K562 (cell line): ENCODE data around the gene OBSCN. TPM values are rescaled to one million over a fixed set of nuclear protein-coding genes. Genes with fewer than 3 reads are reported as not detected.

ENCODE experiments used
- ATAC-seq: fragments of 200-7000 bp; cut with Tn5 transposase; 3 replicates; pipeline ENCODE4 v1.9.1; 2020; ENCODE audit warnings: moderate library complexity
- BruUV-seq: library from RNA; stranded (reverse); fragments of 400-500 nt; replicated peaks from 2 replicates; lab custom pipeline; 2021; lab: Mats Ljungman, UMichigan
- CTCF ChIA-PET: fragments of 300-600 bp; formaldehyde crosslinking; extraction: SDS; loops from one replicate; lab custom pipeline; 2021; ENCODE audit warnings: low intra/inter-chr PET ratio; lab: Yijun Ruan, JAX
- POLR2A ChIA-PET: fragments of 300-600, 350-650 bp; sonication (Branson Sonifier 250); formaldehyde crosslinking; extraction: SDS; loops from one replicate; lab custom pipeline; 2021; ENCODE audit warnings: antibody characterized with exemption, inconsistent platforms; lab: Yijun Ruan, JAX
- DNase-seq, 4 experiments: peaks; one replicate each; pipeline versions ENCODE4 v3.0.0 to v3.0.0-alpha.2; 2011 to 2018; ENCODE audit warnings: low spot score in 3 of 4, mixed read lengths in 3 of 4; ENCODE audit errors: extremely low read depth in 1 of 4
- FAIRE-seq: peaks from 2 replicates; lab custom pipeline; 2011; peaks lifted over from hg19 to GRCh38; lab: Jason Lieb, UNC
- H2AFZ ChIP-seq: 2 replicates; pipeline ENCODE4 v1.6.0; 2011; ENCODE audit warnings: low read depth, low read length, control low read depth, inconsistent platforms
- H3K27ac ChIP-seq: fragments of 200-600 bp; 3 replicates; pipeline ENCODE4 v1.8.0; 2011; ENCODE audit warnings: low read depth, mild to moderate bottlenecking, control low read depth, inconsistent platforms, low read length, moderate library complexity, mixed read lengths; ENCODE audit errors: extremely low read depth
- H3K27me3 ChIP-seq, 2 experiments: fragments of 300-600 bp in 1 of 2; 2 replicates in 1 of 2; 3 replicates in 1 of 2; pipeline versions ENCODE4 v1.6.0 to v1.8.0; 2011; ENCODE audit warnings: inconsistent platforms in 2 of 2, low read length in 2 of 2, mild to moderate bottlenecking in 1 of 2, mixed read lengths in 1 of 2, moderate library complexity in 1 of 2; ENCODE audit not compliant: control insufficient read depth in 2 of 2, insufficient read depth in 2 of 2
- H3K36me3 ChIP-seq: fragments of 300-600 bp; 3 replicates; pipeline ENCODE4 v1.8.0; 2011; ENCODE audit warnings: mild to moderate bottlenecking, low read length, inconsistent platforms; ENCODE audit not compliant: control insufficient read depth, insufficient read depth
- H3K4me1 ChIP-seq, 2 experiments: fragments of 200-600 bp in 1 of 2; replicated peaks in 1 of 2; 2 replicates in 1 of 2; 3 replicates in 1 of 2; pipeline versions ENCODE4 v1.5.1 to v1.8.0; 2011; ENCODE audit warnings: inconsistent platforms in 2 of 2, low read length in 2 of 2, mild to moderate bottlenecking in 1 of 2, mixed read lengths in 1 of 2, moderate library complexity in 1 of 2; ENCODE audit not compliant: control insufficient read depth in 2 of 2, insufficient read depth in 2 of 2
- H3K4me2 ChIP-seq: 2 replicates; pipeline ENCODE4 v1.6.1; 2011; ENCODE audit warnings: low read length, control low read depth, inconsistent platforms, mixed read lengths; ENCODE audit not compliant: insufficient read depth
- H3K4me3 ChIP-seq: fragments of 200-600 bp; sonication (generic), shearing (Covaris generic); 2 replicates; pipeline ENCODE4 v1.5.1; 2016; ENCODE audit warnings: control low read depth, inconsistent platforms
- H3K79me2 ChIP-seq: fragments of 200-600 bp; 3 replicates; pipeline ENCODE4 v1.8.0; 2011; ENCODE audit warnings: low read length, inconsistent platforms; ENCODE audit not compliant: control insufficient read depth, insufficient read depth
- H3K9ac ChIP-seq, 2 experiments: 2 replicates each; pipeline versions ENCODE4 v1.6.0 to v1.6.1; 2011; ENCODE audit warnings: low read depth in 2 of 2, low read length in 2 of 2, control low read depth in 1 of 2, inconsistent platforms in 1 of 2, mild to moderate bottlenecking in 1 of 2, mixed read lengths in 1 of 2; ENCODE audit not compliant: insufficient read depth in 1 of 2
- H3K9me1 ChIP-seq: one replicate; pipeline ENCODE4 v1.6.0; 2011; ENCODE audit warnings: inconsistent platforms, mild to moderate bottlenecking, low read length, moderate library complexity; ENCODE audit not compliant: control insufficient read depth, insufficient read depth
- H3K9me3 ChIP-seq: replicated peaks from 2 replicates; pipeline ENCODE4 v1.5.1; 2011; ENCODE audit warnings: low read depth, low read length, inconsistent platforms; ENCODE audit not compliant: control insufficient read depth, insufficient read depth
- H4K20me1 ChIP-seq: replicated peaks from 2 replicates; pipeline ENCODE4 v1.6.1; 2011; ENCODE audit warnings: low read length, inconsistent platforms, mixed read lengths; ENCODE audit not compliant: control insufficient read depth, insufficient read depth
- ARID1B ChIP-seq: fragments of 450-650 bp; IDR thresholded peaks from 2 replicates; pipeline ENCODE4 v1.6.1; 2016; ENCODE audit warnings: antibody characterized with exemption, mild to moderate bottlenecking, inconsistent platforms
- ARID3B ChIP-seq: fragments of 250-450 bp; sonication (Bioruptor Pico); IDR thresholded peaks from 2 replicates; pipeline ENCODE4 v1.4.0; 2020; ENCODE audit warnings: borderline replicate concordance
- CHD1 ChIP-seq: fragments of 200-600 bp; sonication (generic); IDR thresholded peaks from one replicate; pipeline ENCODE4 v1.6.1; 2012; ENCODE audit warnings: mild to moderate bottlenecking, moderate library complexity, low read length, inconsistent platforms
- EP300 ChIP-seq: IDR thresholded peaks from 2 replicates; pipeline ENCODE4 v1.6.1; 2012; ENCODE audit warnings: low read length, improper control_type of control experiment
- LEF1 ChIP-seq: fragments of 450-650 bp; IDR thresholded peaks from 2 replicates; pipeline ENCODE4 v1.6.1; 2016; ENCODE audit warnings: mild to moderate bottlenecking
- MEF2A ChIP-seq: IDR thresholded peaks from 2 replicates; pipeline ENCODE4 v1.6.1; 2011; ENCODE audit warnings: low read depth, mild to moderate bottlenecking, low read length, moderate library complexity; ENCODE audit not compliant: control insufficient read depth
- NEUROD1 ChIP-seq: fragments of 150-350 bp; IDR thresholded peaks from 2 replicates; pipeline ENCODE4 v1.6.1; 2014; ENCODE audit warnings: borderline replicate concordance, low read length, low read depth; ENCODE audit not compliant: partially characterized antibody
- PTRF ChIP-seq: fragments of 450-650 bp; IDR thresholded peaks from 2 replicates; pipeline ENCODE4 v1.6.1; 2016; ENCODE audit warnings: mild to moderate bottlenecking, missing genetic modification characterization, missing compliant biosample characterization
- RFX1 ChIP-seq: fragments of 450-650 bp; IDR thresholded peaks from 2 replicates; pipeline ENCODE4 v1.6.1; 2016; ENCODE audit warnings: mild to moderate bottlenecking, moderate library complexity
- TFE3 ChIP-seq: fragments of 450-650 bp; formaldehyde crosslinking; IDR thresholded peaks from 2 replicates; pipeline ENCODE4 v1.4.0; 2020; ENCODE audit warnings: mild to moderate bottlenecking, mixed read lengths
- THAP12 ChIP-seq: fragments of 250-450 bp; sonication (Bioruptor Pico); IDR thresholded peaks from 2 replicates; pipeline ENCODE4 v1.9.0; 2021; ENCODE audit warnings: mild to moderate bottlenecking, inconsistent platforms
- ZBTB34 ChIP-seq: fragments of 250-450 bp; sonication (Bioruptor Pico); IDR thresholded peaks from 2 replicates; pipeline ENCODE4 v1.8.0; 2021; ENCODE audit warnings: mild to moderate bottlenecking, moderate library complexity
- ZBTB8A ChIP-seq: fragments of 450-650 bp; IDR thresholded peaks from 2 replicates; pipeline ENCODE4 v1.6.1; 2018; ENCODE audit warnings: mild to moderate bottlenecking, moderate library complexity; ENCODE audit not compliant: partially characterized antibody
- ZNF134 ChIP-seq: fragments of 250-450 bp; sonication (Bioruptor Pico); conservative IDR thresholded peaks from 2 replicates; pipeline ENCODE4 v1.4.0; 2020
- ZNF507 ChIP-seq: conservative IDR thresholded peaks from 2 replicates; pipeline ENCODE4 v1.6.1; 2017; ENCODE audit warnings: missing genetic modification characterization, missing compliant biosample characterization
- WGBS: fragments of 100-300 bp; shearing (Covaris generic); methylation state at CpG from one replicate; pipeline ENCODE4 v1.1.6; 2016; ENCODE audit warnings: low coverage, mixed read lengths; ENCODE audit not compliant: insufficient coverage; ENCODE audit errors: missing lambda C conversion rate; 5-methylcytosine and 5-hydroxymethylcytosine counted together
- in situ Hi-C: fragments of 300-500 bp; cut with MboI; formaldehyde crosslinking; loops from 4 replicates; pipeline ENCODE4 v1.15.0; 2018; ENCODE audit warnings: inconsistent platforms, mixed read lengths
- intact Hi-C: fragments of 100-400 bp; cut with micrococcal nuclease; formaldehyde crosslinking; loops from 2 replicates; pipeline ENCODE4 v1.14.2; 2022
- polyA plus RNA-seq, 8 experiments: library from polyadenylated mRNA; depleted of rRNA in 4 of 8; stranded (reverse) in 5 of 8; unstranded in 3 of 8; fragments of >200 nt; fragmentation: Nextera tagmentation in 2 of 8; fragmentation: Illumina TruSeq in 1 of 8; extraction: Ambion mirVana in 2 of 8; extraction: Trizol in 1 of 8; gene quantifications; 2 replicates each; pipeline versions ENCODE4 v1.2.1 to v1.2.3, GENCODE V29; 2011 to 2014; ENCODE audit warnings: inconsistent platforms in 1 of 8, missing spikeins in 1 of 8
- total RNA-seq, 7 experiments: library from RNA; depleted of rRNA in 6 of 7; stranded (reverse); fragments of >200 nt in 6 of 7; fragmentation: Illumina TruSeq in 2 of 7; extraction: Trizol in 2 of 7; gene quantifications; 2 replicates each; pipeline versions ENCODE4 v1.2.1 to v1.2.3, GENCODE V29; 2011 to 2021; ENCODE audit warnings: low replicate concordance in 1 of 7

OBSCN gene
- total and polyA plus RNA-seq, 9 of the 15 experiments (the other 6 are each of a cell fraction or from before 2014, with no cell fraction given): 0.18 to 19.7 (median 3.6) TPM

- Histone ChIP-seq H3K4me3 (no peak overlapping the region), H4K20me1 (no peaks in the 10 kb centered on the region), H3K27ac (no peak overlapping the region), H3K4me1 (peaks cover 4 to 6% of the 10 kb centered on the region in 2 experiments; a peak in 4 of 5 replicates), H3K9me3 (peaks cover 8% of the 10 kb centered on the region), H3K9me1 (no peaks in the 10 kb centered on the region), H2AFZ (no peak overlapping the region), H3K4me2 (no peak overlapping the region), H3K27me3 (no peaks in the 10 kb centered on the region; a peak in 1 of 5 replicates), H3K79me2 (no peaks in the 10 kb centered on the region), H3K9ac (no peak overlapping the region), H3K36me3 (no peaks in the 10 kb centered on the region)
- POLR2A ChIA-PET: interaction anchor here (0.7 kb wide), 1 partner anchor 8 kb away, joined by 4 read pairs; no protein-coding TSS in a partner anchor
- ATAC-seq (peak; percentile 18; the same call in 1 of the 3 replicates), DNase-seq (peak in 2 of 4 experiments; percentile 52 to 63), FAIRE-seq (no peak)
- intact Hi-C loops: no loop called here
- in situ Hi-C loops: no loop called here
- 7% methylated on average over 3 of the region's 3 CpGs for WGBS
- CTCF ChIA-PET: no interaction called here
- no TSS peak for BruUV-seq
- TF ChIP-seq ZNF507 (tag) (no peak), LEF1 (peak; percentile 49; the same call in 1 of the 2 replicates), ZBTB8A (no peak), ZBTB34 (CRISPR knock-in tag) (no peak), EP300 (peak; percentile 8; the same call in 1 of the 2 replicates), NEUROD1 (no peak), PTRF (no peak), CHD1 (no peak), ZNF134 (CRISPR knock-in tag) (no peak), ARID3B (CRISPR knock-in tag) (no peak), RFX1 (peak; percentile 83), TFE3 (no peak), ARID1B (0 out of 2 replicates have a peak, but pooled peaks have one; percentile 12), MEF2A (no peak), THAP12 (no peak)
These were observed 13.4 kb upstream of the OBSCN start for GRCh38 chr1:228194436-228194835.
